Measurements from ENCODE around the gene BCL7B.
"Not testable (repeated sequence)": the region's sequence is repeated elsewhere in the genome, so short reads cannot be mapped to it uniquely, and the experiment has no call there.

Gene BCL7B

DNA sequence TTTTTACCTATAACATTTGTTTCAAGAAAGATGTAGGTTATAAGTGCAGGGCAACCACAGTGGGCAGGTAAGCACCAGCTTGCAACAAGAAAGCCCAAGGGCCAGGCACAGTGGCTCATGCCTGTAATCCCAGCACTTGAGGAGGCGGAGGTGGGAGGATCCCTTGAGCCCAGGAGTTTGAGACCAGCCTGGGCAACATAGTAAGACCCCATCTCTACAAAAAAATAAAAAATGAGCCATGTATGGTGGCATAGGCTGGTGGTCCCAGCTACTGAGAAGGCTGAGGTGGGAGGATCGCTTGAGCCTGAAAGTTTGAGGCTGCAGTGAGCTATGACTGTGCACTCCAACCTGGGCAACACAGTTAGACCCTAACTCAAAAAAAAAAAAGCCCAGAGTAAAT, 12.8 kb downstream of the BCL7B start:
- no peak overlapping the region for H3K4me3 ChIP-seq (ENCODE audit: low read length)
- no peak for DNase-seq (ENCODE audit: low read depth)
- TF ChIP-seq, protein P1, sequence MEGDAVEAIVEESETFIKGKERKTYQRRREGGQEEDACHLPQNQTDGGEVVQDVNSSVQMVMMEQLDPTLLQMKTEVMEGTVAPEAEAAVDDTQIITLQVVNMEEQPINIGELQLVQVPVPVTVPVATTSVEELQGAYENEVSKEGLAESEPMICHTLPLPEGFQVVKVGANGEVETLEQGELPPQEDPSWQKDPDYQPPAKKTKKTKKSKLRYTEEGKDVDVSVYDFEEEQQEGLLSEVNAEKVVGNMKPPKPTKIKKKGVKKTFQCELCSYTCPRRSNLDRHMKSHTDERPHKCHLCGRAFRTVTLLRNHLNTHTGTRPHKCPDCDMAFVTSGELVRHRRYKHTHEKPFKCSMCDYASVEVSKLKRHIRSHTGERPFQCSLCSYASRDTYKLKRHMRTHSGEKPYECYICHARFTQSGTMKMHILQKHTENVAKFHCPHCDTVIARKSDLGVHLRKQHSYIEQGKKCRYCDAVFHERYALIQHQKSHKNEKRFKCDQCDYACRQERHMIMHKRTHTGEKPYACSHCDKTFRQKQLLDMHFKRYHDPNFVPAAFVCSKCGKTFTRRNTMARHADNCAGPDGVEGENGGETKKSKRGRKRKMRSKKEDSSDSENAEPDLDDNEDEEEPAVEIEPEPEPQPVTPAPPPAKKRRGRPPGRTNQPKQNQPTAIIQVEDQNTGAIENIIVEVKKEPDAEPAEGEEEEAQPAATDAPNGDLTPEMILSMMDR (IDR thresholded peaks at IDR 0.05; ENCODE audit: insufficient read depth, low read depth, low read length, missing control alignments), result no peak

DNA sequence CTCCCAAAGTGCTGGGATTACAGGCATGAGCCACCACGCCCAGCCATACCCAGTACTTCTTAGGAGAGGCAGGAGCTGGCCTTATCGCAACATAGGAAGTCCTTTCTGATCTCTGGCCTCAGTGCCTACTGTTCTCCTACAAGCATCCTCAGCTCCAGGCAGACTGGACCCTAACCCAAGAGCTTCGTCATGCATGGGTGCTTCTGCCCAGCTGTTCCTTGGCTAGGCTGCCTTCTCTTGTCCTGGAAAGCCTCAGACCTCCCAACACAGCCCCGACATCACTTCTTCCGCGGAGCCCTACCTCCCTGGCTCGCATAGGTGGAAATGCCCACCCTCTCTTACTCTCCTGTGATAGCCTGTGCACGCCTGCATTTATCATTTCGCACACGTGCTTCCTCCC, 15.8 kb downstream of the BCL7B start:
- TF ChIP-seq, protein P1 (IDR thresholded peaks at IDR 0.05; ENCODE audit: insufficient read depth, low read depth, low read length, missing control alignments), result no peak
- DNase-seq (ENCODE audit: low read depth), result no peak
- no peak overlapping the region for H3K4me3 ChIP-seq (ENCODE audit: low read length)

DNA sequence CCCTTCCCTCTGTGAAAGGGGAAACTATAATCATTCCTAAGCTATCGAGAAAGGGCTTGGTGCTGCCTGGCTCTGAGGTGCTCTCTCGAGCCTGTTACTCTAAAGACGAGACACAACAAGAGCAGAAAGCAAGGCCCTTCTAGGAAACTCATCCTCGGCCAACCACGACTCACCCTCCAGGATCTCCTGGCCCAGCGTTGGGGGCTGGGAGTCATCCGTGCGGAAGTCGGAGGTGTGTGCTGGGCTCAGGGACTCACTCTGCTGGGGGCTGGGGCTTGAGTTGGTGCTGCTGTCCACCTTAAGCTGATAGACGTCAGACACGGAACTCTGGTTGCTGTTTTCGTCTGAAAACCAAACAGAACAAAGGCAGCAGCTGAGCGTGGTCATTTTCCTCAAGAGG, 17.8 kb downstream of the BCL7B start:
- no peak for DNase-seq (ENCODE audit: low read depth)
- H3K4me3 ChIP-seq (ENCODE audit: low read length), result no peak overlapping the region
- TF ChIP-seq, protein P1 (IDR thresholded peaks at IDR 0.05; ENCODE audit: insufficient read depth, low read depth, low read length, missing control alignments), result no peak

DNA sequence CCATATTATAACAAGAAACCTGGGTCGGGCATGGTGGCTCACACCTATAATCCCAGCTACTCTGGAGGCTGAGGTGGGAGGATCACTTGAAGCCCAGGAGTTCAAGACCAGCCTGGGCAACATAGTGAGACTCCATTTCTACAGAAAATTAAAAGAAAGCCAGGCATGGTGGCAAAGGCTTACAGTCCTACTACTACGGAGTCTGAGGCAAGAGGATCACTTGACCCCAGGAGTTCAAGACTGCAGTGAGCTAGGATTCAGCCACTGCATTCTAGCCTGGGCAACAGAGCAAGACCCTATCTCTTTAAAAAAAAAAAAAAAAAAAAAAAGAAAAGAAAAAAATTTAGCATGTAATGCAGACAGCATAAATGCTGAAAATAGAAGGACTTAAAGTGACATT, 19.0 kb downstream of the BCL7B start:
- not testable (repeated sequence) for DNase-seq (ENCODE audit: low read depth); H3K4me3 ChIP-seq (ENCODE audit: low read length)

DNA sequence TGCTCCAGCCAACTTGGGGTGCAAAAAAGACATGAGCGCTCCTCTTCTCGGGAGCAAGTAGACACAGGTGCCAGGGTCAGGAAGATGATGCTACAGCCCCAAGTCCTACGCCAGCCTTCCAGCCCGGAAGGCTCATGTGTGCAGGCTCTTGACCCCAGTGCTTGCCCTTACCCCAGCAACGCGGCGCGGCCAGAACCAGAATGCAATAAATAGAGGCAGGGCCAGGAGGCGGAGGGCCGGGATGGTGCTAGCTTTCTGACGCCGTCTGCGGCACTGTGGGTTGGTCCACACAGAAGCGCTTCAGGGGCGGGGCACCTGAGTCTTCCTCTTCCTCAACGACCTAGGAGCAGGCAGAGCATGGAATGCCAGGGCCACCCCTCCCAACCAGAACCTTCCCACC, 20.4 kb downstream of the BCL7B start:
- TF ChIP-seq, protein P1 (IDR thresholded peaks at IDR 0.05; ENCODE audit: insufficient read depth, low read depth, low read length, missing control alignments), result no peak
- H3K4me3 ChIP-seq (ENCODE audit: low read length), result no peak overlapping the region
- DNase-seq (ENCODE audit: low read depth), result no peak

DNA sequence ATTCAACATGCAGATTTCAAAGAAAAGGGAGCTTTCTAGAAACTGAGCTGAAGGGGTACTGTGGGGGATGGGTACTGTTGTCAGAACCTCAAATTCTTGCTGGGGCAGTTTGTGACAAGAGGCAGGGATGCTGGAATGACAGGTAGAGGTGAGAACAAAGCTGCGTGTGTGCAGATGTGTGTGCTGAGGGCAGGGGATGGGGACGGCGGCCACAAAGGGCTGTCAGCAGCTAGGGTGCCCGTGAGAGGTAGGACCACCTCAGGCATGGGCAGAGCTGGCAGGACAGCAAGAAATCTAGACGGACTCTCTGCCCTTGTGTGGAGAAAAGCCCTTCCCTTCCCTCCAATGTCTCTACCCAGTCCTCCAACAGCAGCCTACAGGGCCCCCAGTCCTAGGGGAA, 21.0 kb downstream of the BCL7B start:
- TF ChIP-seq, protein P1 (IDR thresholded peaks at IDR 0.05; ENCODE audit: insufficient read depth, low read depth, low read length, missing control alignments), result no peak

DNA sequence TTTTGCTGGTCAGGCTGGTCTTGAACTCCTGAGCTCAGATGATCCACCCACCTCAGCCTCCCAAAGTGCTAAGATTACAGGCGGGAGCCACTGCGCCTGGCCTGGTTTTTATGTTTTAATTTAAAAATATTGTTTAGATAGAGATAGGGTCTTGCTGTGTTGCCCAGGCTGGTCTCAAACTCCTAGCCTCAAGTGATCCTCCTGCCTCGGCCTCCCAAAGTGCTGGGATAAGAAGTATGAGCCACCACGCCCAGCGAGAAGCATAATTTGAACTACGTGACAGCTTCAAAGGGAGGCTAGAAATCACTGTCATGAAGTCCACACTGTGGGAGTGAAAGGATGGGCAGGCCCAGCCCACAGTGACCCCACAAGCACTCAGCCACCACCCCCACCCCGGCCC, 21.6 kb downstream of the BCL7B start:
- not testable (repeated sequence) for H3K4me3 ChIP-seq (ENCODE audit: low read length); DNase-seq (ENCODE audit: low read depth)

More for the DNA sequence above, 21.0 kb downstream of the BCL7B start:
- no peak for DNase-seq (ENCODE audit: low read depth)
- H3K4me3 ChIP-seq (ENCODE audit: low read length), result no peak overlapping the region

DNA sequence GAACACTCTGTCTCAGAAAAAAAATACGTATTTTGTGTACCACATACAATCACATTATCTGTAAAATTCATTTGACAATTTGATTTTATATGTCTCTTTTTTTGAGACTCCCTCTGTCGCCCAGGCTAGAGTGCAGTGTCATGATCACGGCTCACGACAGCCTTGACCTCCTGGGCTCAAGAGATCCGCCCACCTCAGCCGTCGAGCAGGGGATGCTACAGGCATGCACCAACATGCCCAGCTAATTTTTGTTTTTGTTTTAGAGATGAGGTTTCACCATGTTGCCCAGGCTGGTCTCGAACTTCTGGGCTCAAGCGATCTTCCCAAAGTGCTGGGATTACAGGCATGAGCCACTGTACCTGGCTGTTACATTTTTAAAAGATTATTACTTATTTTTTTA, 23.7 kb downstream of the BCL7B start:
- DNase-seq (ENCODE audit: low read depth), result no peak
- TF ChIP-seq, protein P1 (IDR thresholded peaks at IDR 0.05; ENCODE audit: insufficient read depth, low read depth, low read length, missing control alignments), result no peak
- H3K4me3 ChIP-seq (ENCODE audit: low read length), result no peak overlapping the region
